OCI-LY1 (cell line): ENCODE measurements around the gene ZNF777.

Source experiments
- EZH2 ChIP-seq: fragments of 200-600 bp; sonication (generic), shearing (Covaris generic); IDR thresholded peaks from 2 replicates; pipeline ENCODE4 v1.8.0; 2017; ENCODE audit warnings: borderline replicate concordance, mixed run types, mild to moderate bottlenecking, antibody characterized with exemption, low read length, moderate library complexity, mixed read lengths
- TF ChIP-seq, protein P1 (sequence below): fragments of 200-600 bp; sonication (generic), shearing (Covaris generic); IDR thresholded peaks from 2 replicates; pipeline ENCODE4 v1.5.1; 2017; ENCODE audit warnings: mild to moderate bottlenecking, antibody characterized with exemption, low read length, moderate library complexity, mixed read lengths

DNA sequence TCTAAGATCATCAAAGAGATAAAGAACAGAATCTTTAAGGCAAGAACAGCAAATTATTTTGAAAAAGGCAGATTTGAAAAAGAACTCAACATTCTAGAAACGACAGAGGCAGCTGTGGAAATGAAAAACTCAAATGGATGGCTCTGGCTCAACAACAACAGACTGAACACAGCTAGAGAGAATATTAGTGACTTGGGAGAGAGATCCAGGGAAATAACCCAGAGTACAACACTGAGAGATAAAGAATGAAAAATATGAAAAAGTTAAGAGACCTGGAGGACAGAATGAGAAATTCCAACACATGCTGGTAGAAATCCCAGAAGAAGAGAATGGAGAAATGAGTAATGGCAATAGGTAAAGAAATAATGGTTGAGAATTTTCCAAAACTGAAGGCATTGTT, 17.9 kb upstream of the ZNF777 start:
- TF ChIP-seq, protein P1, sequence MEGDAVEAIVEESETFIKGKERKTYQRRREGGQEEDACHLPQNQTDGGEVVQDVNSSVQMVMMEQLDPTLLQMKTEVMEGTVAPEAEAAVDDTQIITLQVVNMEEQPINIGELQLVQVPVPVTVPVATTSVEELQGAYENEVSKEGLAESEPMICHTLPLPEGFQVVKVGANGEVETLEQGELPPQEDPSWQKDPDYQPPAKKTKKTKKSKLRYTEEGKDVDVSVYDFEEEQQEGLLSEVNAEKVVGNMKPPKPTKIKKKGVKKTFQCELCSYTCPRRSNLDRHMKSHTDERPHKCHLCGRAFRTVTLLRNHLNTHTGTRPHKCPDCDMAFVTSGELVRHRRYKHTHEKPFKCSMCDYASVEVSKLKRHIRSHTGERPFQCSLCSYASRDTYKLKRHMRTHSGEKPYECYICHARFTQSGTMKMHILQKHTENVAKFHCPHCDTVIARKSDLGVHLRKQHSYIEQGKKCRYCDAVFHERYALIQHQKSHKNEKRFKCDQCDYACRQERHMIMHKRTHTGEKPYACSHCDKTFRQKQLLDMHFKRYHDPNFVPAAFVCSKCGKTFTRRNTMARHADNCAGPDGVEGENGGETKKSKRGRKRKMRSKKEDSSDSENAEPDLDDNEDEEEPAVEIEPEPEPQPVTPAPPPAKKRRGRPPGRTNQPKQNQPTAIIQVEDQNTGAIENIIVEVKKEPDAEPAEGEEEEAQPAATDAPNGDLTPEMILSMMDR: no peak
- TF ChIP-seq EZH2: no peak
